ENCODE results near the gene AIM2.

Gene AIM2

GRCh38 chr1:159091607-159092031 lies 15.1 kb upstream of the AIM2 start:
- no peaks in the 10 kb centered on the region for H3K9me3 ChIP-seq (replicated peaks; ENCODE audit: insufficient read depth, low read length)
- H4K20me1 ChIP-seq (ENCODE audit: insufficient read depth, low read length): no peaks in the 10 kb centered on the region
- no peak overlapping the region for H2AFZ ChIP-seq (ENCODE audit: low read length)
- no peaks in the 10 kb centered on the region for H3K79me2 ChIP-seq (ENCODE audit: low read length)
- H3K9ac ChIP-seq (ENCODE audit: low read length): no peak overlapping the region
- TF ChIP-seq CTCF (IDR thresholded peaks at IDR 0.05; ENCODE audit: low read length) (no peak), EZH2phosphoT487 (IDR thresholded peaks at IDR 0.05; ENCODE audit: low read length) (no peak), EZH2 (optimal IDR thresholded peaks at IDR 0.05; ENCODE audit: low read depth, low read length) (no peak)
- peaks cover 12% of the 10 kb centered on the region; the same call in 1 of the 2 replicates for H3K4me1 ChIP-seq (ENCODE audit: low read length)
- DNase-seq: no peak
- no peak overlapping the region for H3K4me3 ChIP-seq (ENCODE audit: low read length)
- no peaks in the 10 kb centered on the region for H3K27me3 ChIP-seq (replicated peaks; ENCODE audit: insufficient read depth, low read length)
- H3F3A ChIP-seq (ENCODE audit: insufficient read depth, low read length): 0 out of 2 replicates have a peak, but pooled peaks cover 3% of the 10 kb centered on the region
- no peaks in the 10 kb centered on the region for H3K9me2 ChIP-seq (replicated peaks; ENCODE audit: insufficient read depth, low read length)
- no peak overlapping the region for H3K4me2 ChIP-seq (ENCODE audit: low read depth, low read length)
- H3K36me3 ChIP-seq (replicated peaks; ENCODE audit: insufficient read depth, low read length): no peaks in the 10 kb centered on the region
- H3K27ac ChIP-seq (ENCODE audit: low read length): no peak overlapping the region

DNA sequence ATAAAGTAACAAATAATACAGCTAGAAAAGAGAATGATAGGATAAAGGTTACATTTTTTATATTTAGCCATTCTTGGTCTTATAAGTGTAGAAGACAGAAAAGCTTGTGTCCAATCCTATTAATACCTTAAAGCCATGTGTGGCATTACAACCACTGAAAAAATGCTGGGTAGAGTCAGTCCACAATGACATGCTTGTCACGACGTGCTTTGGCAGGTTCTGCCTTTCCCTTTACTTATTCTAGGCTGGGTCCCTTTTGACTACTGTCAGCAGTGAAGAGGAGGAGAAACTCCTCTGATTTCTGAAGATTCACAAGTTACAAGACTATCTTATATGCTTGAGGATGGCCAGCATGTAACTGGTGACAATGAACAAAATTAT lies 14.6 kb upstream of the AIM2 start:
- Histone ChIP-seq H3K9me2 (replicated peaks; ENCODE audit: insufficient read depth, low read length) (no peaks in the 10 kb centered on the region), H3K79me2 (ENCODE audit: low read length) (no peaks in the 10 kb centered on the region), H3K9ac (ENCODE audit: low read length) (no peak overlapping the region), H2AFZ (ENCODE audit: low read length) (no peak overlapping the region), H3K4me3 (ENCODE audit: low read length) (no peak overlapping the region), H3K27me3 (replicated peaks; ENCODE audit: insufficient read depth, low read length) (no peaks in the 10 kb centered on the region), H3K9me3 (replicated peaks; ENCODE audit: insufficient read depth, low read length) (no peaks in the 10 kb centered on the region), H3F3A (ENCODE audit: insufficient read depth, low read length) (0 out of 2 replicates have a peak, but pooled peaks cover 3% of the 10 kb centered on the region), H3K27ac (ENCODE audit: low read length) (no peak overlapping the region), H3K4me1 (ENCODE audit: low read length) (peaks cover 12% of the 10 kb centered on the region; the same call in 1 of the 2 replicates), H4K20me1 (ENCODE audit: insufficient read depth, low read length) (no peaks in the 10 kb centered on the region), H3K36me3 (replicated peaks; ENCODE audit: insufficient read depth, low read length) (no peaks in the 10 kb centered on the region), H3K4me2 (ENCODE audit: low read depth, low read length) (no peak overlapping the region)
- TF ChIP-seq EZH2phosphoT487 (IDR thresholded peaks at IDR 0.05; ENCODE audit: low read length) (no peak), CTCF (IDR thresholded peaks at IDR 0.05; ENCODE audit: low read length) (no peak), EZH2 (optimal IDR thresholded peaks at IDR 0.05; ENCODE audit: low read depth, low read length) (no peak)
- no peak for DNase-seq

DNA sequence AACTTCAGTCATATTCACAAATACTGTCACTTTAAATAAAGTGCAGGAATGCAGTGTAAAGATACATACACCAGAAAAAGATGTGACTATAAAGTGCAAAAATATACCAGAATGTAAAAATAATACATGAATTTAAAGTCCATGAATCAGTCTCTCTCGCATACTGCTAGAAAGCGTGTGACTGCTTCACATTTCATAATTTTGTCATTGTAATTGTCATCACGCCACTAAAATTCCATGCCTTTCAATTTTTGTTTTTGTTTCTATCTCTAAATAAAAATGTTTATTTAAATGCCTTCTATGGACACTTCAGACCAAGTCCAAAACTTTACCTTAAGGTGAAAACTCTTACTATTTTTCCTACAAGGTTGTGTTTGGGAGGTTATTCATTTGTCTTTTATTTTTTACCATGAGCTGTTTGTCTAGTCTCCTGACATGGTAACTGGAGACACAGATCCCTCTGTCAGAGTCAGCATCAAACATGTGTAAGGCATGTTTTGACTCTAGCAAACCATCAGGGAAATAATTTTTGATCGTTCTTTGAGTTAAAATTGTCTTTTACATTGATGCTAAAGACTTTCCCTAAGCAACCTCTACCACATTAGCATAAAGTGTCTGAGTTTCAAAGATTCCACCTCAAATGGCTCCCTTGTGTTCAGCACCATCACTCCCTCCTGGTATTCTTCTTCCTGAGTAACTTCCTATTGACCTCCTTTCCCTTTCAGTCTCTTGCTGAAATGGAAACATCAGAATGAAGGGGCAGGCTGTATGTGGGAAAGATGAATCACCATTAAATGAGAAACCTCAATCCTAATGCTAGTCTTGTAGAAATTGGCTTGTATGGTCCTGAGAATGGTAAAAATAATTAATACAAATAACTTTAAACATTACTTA lies 14.0 kb upstream of the AIM2 start:
- Histone ChIP-seq H4K20me1 (ENCODE audit: insufficient read depth, low read length) (no peaks in the 10 kb centered on the region), H3K4me1 (ENCODE audit: low read length) (peaks cover 12% of the 10 kb centered on the region; the same call in 1 of the 2 replicates), H3K27me3 (replicated peaks; ENCODE audit: insufficient read depth, low read length) (no peaks in the 10 kb centered on the region)

More for the DNA sequence above, 14.0 kb upstream of the AIM2 start:
- Histone ChIP-seq H3K36me3 (replicated peaks; ENCODE audit: insufficient read depth, low read length) (no peaks in the 10 kb centered on the region), H3K79me2 (ENCODE audit: low read length) (no peaks in the 10 kb centered on the region), H3K9ac (ENCODE audit: low read length) (no peak overlapping the region), H2AFZ (ENCODE audit: low read length) (no peak overlapping the region), H3K27ac (ENCODE audit: low read length) (no peak overlapping the region), H3K9me3 (replicated peaks; ENCODE audit: insufficient read depth, low read length) (no peaks in the 10 kb centered on the region), H3K9me2 (replicated peaks; ENCODE audit: insufficient read depth, low read length) (no peaks in the 10 kb centered on the region), H3K4me3 (ENCODE audit: low read length) (no peak overlapping the region), H3F3A (ENCODE audit: insufficient read depth, low read length) (0 out of 2 replicates have a peak, but pooled peaks cover 3% of the 10 kb centered on the region), H3K4me2 (ENCODE audit: low read depth, low read length) (no peak overlapping the region)
- no peak for DNase-seq
- TF ChIP-seq EZH2 (optimal IDR thresholded peaks at IDR 0.05; ENCODE audit: low read depth, low read length) (no peak), EZH2phosphoT487 (IDR thresholded peaks at IDR 0.05; ENCODE audit: low read length) (no peak)

Data from MM.1S (cell line).